Large intestine (tissue), 3 donors: Measurements from ENCODE around the gene SLC35D3. TPM values are rescaled to one million over a fixed set of nuclear protein-coding genes. Genes with fewer than 3 reads are reported as not detected.
A peak's percentile ranks its signal among the peaks of the same experiment; 100 is the strongest.
"Not testable (repeated sequence)": the region's sequence is repeated elsewhere in the genome, so short reads cannot be mapped to it uniquely, and the experiment has no call there.

ENCODE experiments used
- DNase-seq, 2 donors: peaks; one replicate each; pipeline versions ENCODE4 v3.0.0 to v3.0.0-alpha.2; 2013
- H3K27ac ChIP-seq: one replicate; pipeline ENCODE4 v1.5.1; 2013; ENCODE audit warnings: low read length
- H3K27me3 ChIP-seq: 2 replicates; pipeline ENCODE4 v1.6.1; 2013; ENCODE audit warnings: low read length; ENCODE audit not compliant: control insufficient read depth, insufficient read depth
- H3K36me3 ChIP-seq: 2 replicates; pipeline ENCODE4 v1.6.1; 2013; ENCODE audit warnings: low read length; ENCODE audit not compliant: control insufficient read depth, insufficient read depth
- H3K4me1 ChIP-seq: one replicate; pipeline ENCODE4 v1.6.1; 2013; ENCODE audit warnings: low read length; ENCODE audit not compliant: control insufficient read depth, insufficient read depth
- H3K4me3 ChIP-seq: one replicate; pipeline ENCODE4 v1.5.1; 2013; ENCODE audit warnings: low read length
- H3K9me3 ChIP-seq: one replicate; pipeline ENCODE4 v1.6.1; 2013; ENCODE audit warnings: mild to moderate bottlenecking, low read depth, low read length, moderate library complexity; ENCODE audit not compliant: control insufficient read depth
- WGBS: methylation state at CpG from one replicate; pipeline ENCODE4 v1.1.5; 2013; ENCODE audit warnings: low lambda C conversion rate; ENCODE audit not compliant: insufficient coverage; 5-methylcytosine and 5-hydroxymethylcytosine counted together
- polyA plus RNA-seq: library from polyadenylated mRNA; unstranded; fragments of 120-200 nt; gene quantifications from one replicate; pipeline ENCODE4 v1.2.1, GENCODE V29; 2013

Gene SLC35D3
- polyA plus RNA-seq, 1 donor, result 0.49 TPM

DNA sequence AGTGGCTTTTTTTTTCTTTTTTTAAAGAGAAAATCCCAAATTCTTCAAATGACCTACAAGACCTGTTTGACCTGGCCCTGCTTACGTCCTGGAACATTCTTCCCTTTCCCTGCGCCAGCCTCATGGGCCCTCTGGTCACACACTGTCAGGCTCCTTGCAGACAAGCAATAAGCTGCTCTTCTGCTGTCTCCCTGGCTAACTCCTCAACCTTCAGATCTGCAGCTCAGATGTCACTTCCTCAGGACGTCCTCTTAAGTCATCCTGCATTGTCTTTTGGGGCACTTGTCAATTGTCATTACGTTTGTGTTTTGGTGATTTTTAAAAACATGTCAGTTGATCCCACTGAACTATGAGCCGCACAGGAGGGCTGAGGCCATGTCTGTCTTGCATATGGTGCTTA is 28.9 kb upstream of the SLC35D3 start:
- H3K4me3 ChIP-seq, result no peak overlapping the region
- 80% methylated on average over 1 of the region's 5 CpGs for WGBS
- H3K36me3 ChIP-seq, result peaks cover 4% of the 10 kb centered on the region
- H3K27me3 ChIP-seq, result no peaks in the 10 kb centered on the region
- no peak overlapping the region for H3K27ac ChIP-seq
- H3K4me1 ChIP-seq, result no peaks in the 10 kb centered on the region
- DNase-seq, result no peak
- no peaks in the 10 kb centered on the region for H3K9me3 ChIP-seq

GRCh38 chr6:136895901-136896300 is 26.2 kb upstream of the SLC35D3 start:
- 87% methylated on average over 3 of the region's 3 CpGs for WGBS
- Histone ChIP-seq H3K9me3 (no peaks in the 10 kb centered on the region), H3K4me1 (no peaks in the 10 kb centered on the region), H3K27me3 (no peaks in the 10 kb centered on the region), H3K4me3 (no peak overlapping the region), H3K27ac (no peak overlapping the region), H3K36me3 (peaks cover 17% of the 10 kb centered on the region)
- no peak for DNase-seq

GRCh38 chr6:136897071-136897470 is 25.0 kb upstream of the SLC35D3 start:
- DNase-seq, result no peak
- Histone ChIP-seq H3K36me3 (peaks cover 24% of the 10 kb centered on the region), H3K9me3 (no peaks in the 10 kb centered on the region), H3K27me3 (no peaks in the 10 kb centered on the region), H3K4me3 (no peak overlapping the region), H3K4me1 (no peaks in the 10 kb centered on the region), H3K27ac (no peak overlapping the region)
- 80% methylated on average over 1 of the region's 1 CpG for whole genome bisulfite sequencing

DNA sequence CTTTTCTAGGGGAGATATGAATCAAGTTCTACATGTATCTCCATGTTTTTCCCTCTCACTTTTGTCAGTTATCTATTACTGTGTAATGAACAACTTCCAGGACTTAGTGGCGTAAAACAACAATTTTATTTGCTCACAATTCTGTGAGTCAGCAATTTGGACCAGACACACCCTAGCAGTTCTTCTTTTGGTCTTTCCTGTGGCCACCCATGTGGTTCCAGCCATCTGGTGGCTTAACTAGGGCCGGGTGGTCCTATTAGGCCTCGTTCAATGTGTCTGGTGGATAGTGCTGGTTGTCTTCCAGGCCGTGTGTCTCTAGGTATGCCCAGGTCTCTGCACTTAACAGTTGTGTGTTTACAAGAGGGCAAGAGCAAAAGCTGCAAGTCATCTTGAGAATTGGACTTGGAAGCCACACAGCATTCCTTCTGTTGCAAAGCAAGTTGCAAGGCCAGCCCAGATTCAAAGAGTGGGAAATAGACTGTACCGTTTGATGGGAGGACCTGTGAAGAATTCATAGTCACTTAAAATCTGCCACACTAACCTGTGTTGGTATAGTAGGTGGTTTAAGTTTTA is 20.8 kb upstream of the SLC35D3 start:
- no peaks in the 10 kb centered on the region for H3K9me3 ChIP-seq
- no peaks in the 10 kb centered on the region for H3K27me3 ChIP-seq
- H3K4me3 ChIP-seq, result no peak overlapping the region
- no peak overlapping the region for H3K27ac ChIP-seq
- no peak for DNase-seq
- H3K4me1 ChIP-seq, result no peaks in the 10 kb centered on the region
- WGBS, result 60% methylated on average over 1 of the region's 5 CpGs
- peaks cover 30% of the 10 kb centered on the region for H3K36me3 ChIP-seq

DNA sequence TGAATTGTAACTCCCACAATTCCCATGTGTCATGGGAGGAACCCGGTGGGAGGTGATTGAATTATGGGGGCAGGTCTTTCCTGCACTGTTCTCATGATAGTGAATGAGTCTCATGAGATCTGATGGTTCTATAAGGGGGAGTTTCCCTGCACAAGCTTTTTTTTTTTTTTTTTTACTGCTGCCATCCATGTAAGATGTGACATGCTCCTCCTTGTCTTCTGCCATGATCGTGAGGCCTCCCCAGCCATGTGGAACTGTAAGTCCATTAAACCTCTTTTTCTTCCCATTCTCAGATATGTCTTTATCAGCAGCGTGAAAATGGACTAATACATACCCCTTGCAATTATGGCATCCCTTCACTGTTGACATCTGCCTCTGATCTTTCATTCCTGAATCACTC is 17.6 kb upstream of the SLC35D3 start:
- H3K27me3 ChIP-seq, H3K27ac ChIP-seq, H3K4me3 ChIP-seq, H3K9me3 ChIP-seq, DNase-seq, H3K4me1 ChIP-seq: not testable (repeated sequence)
- WGBS, result 100% methylated on average over 1 of the region's 3 CpGs
- H3K36me3 ChIP-seq, result peaks cover 25% of the 10 kb centered on the region

DNA sequence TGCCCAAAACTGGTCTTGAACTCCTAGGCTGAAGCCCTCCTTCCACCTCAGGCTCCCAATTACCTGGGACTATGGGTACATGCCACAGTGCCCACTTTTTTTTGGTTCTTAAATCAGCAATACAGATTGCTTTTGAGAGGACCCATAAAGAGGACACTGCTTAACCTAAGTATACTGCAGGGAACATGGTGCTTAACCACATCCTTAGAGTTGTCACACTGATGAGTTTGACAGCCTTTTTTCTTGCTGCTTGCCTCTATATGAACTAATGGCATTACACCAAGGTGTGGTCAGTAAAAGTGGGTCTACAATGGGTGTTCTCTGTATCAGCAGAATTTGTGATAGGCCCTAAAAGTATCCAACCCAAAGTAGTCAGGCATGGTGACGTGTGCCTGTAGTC is 7.2 kb upstream of the SLC35D3 start:
- no peaks in the 10 kb centered on the region for H3K4me1 ChIP-seq
- no peak for DNase-seq
- H3K36me3 ChIP-seq, result peaks cover 13% of the 10 kb centered on the region
- peaks cover 14% of the 10 kb centered on the region for H3K27me3 ChIP-seq
- no CpG with 5 or more reads among the region's 1 CpG for WGBS
- H3K4me3 ChIP-seq, result no peak overlapping the region
- no peaks in the 10 kb centered on the region for H3K9me3 ChIP-seq
- H3K27ac ChIP-seq, result no peak overlapping the region

DNA sequence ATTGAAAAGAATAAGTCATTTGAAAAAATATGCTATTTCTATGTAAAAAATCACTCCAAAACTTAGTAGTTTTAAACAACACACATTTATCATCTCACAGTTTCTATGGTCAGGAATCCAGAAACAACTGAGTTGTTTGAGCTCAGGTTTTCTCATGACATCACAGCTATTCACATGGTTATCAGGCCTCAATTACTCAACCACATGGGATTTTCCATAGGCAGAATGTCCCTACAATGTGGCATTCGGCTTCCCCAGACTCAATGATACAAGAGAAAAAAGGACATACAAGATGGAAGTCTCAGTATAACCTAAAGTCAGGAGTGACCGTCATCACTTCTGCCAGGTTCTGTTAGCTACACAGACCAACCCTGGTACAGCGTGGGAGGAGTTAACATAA is 3.4 kb upstream of the SLC35D3 start:
- Histone ChIP-seq H3K4me3 (no peak overlapping the region), H3K36me3 (peaks cover 8% of the 10 kb centered on the region), H3K27me3 (peaks cover 49% of the 10 kb centered on the region), H3K9me3 (peaks cover 5% of the 10 kb centered on the region), H3K27ac (no peak overlapping the region), H3K4me1 (peaks cover 21% of the 10 kb centered on the region)
- no peak for DNase-seq
- WGBS, result 90% methylated on average over 2 of the region's 3 CpGs

GRCh38 chr6:136920216-136920615 is 1.9 kb upstream of the SLC35D3 start:
- H3K27me3 ChIP-seq, result peaks cover 61% of the 10 kb centered on the region
- no peak for DNase-seq
- no peak overlapping the region for H3K4me3 ChIP-seq

GRCh38 chr6:136920671-136921380 is 1.3 kb upstream of the SLC35D3 start:
- Histone ChIP-seq H3K9me3 (peaks cover 5% of the 10 kb centered on the region), H3K36me3 (peaks cover 2% of the 10 kb centered on the region), H3K27ac (no peak overlapping the region), H3K4me3 (peak overlapping the region; percentile 48), H3K27me3 (peaks cover 63% of the 10 kb centered on the region), H3K4me1 (peaks cover 21% of the 10 kb centered on the region)
- 0% methylated on average over 1 of the region's 37 CpGs for WGBS
- DNase-seq, result peak in 1 of 2 donors; percentile 53

More at GRCh38 chr6:136920216-136920615, 1.9 kb upstream of the SLC35D3 start:
- Histone ChIP-seq H3K27ac (no peak overlapping the region), H3K9me3 (peaks cover 5% of the 10 kb centered on the region), H3K4me1 (peaks cover 21% of the 10 kb centered on the region), H3K36me3 (peaks cover 2% of the 10 kb centered on the region)
- WGBS, result no CpG with 5 or more reads among the region's 6 CpGs

DNA sequence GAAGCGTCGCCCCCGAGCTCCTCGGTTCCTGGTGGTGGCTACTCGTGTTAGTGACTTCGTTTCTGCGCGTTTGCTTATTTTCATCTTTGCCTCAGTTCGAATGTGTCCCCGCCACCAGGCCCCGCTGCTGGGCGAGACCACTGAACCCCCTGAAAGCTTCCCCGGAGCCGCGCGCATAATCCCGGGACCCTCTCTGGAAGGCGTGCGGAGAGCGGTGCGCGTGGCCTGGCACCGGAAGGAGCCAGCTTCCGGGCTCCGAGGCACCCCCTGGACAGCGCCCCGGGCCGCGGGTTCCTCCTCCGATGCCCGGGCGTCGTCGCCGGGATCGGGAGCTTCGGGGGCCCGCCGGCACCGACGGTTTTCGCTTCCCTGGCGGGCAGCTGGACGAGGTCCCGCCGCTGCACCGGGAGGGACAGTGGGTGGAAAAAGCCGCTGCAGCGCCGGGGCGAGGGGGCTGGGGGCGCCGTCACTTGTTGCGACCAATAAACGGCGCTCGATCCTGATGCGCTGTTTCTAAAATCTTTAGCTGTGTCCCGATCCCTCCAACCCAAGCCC is 643 bp upstream of the SLC35D3 start:
- peak in 1 of 2 donors; percentile 39 for DNase-seq
- no CpG with 5 or more reads among the region's 59 CpGs for WGBS

More for the DNA sequence above, 643 bp upstream of the SLC35D3 start:
- Histone ChIP-seq H3K27ac (no peak overlapping the region), H3K27me3 (peaks cover 64% of the 10 kb centered on the region), H3K9me3 (peaks cover 5% of the 10 kb centered on the region), H3K4me1 (peaks cover 21% of the 10 kb centered on the region), H3K36me3 (peaks cover 2% of the 10 kb centered on the region), H3K4me3 (peak overlapping the region; percentile 48)
